ENCODE data around the gene IRAK2. TPM values are rescaled to one million over a fixed set of nuclear protein-coding genes. Genes with fewer than 3 reads are reported as not detected.
A peak's percentile ranks its signal among the peaks of the same experiment; 100 is the strongest.

Gene IRAK2
- total RNA-seq, 6 experiments from 2014 or later, result 4.2 to 16.0 (median 8.4) TPM

GRCh38 chr3:10137178-10137577, 27.5 kb upstream of the IRAK2 start:
- no peak for ATAC-seq

DNA sequence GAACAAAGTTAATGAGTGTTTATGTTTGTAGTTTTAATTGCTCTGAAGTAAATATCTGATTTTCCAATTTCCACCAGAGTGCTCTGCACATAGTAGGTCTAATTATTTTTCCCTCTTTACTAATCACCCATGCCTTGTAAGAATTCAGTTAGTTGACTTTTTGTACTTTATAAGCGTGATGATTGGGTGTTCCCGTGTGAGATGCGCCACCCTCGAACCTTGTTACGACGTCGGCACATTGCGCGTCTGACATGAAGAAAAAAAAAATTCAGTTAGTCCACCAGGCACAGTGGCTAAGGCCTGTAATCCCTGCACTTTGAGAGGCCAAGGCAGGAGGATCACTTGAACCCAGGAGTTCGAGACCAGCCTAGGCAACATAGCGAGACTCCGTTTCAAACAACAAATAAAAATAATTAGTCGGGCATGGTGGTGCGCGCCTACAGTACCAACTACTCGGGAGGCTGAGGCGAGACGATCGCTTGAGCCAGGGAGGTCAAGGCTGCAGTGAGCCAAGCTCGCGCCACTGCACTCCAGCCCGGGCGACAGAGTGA, 23.6 kb upstream of the IRAK2 start:
- DNase-seq, result peak in 1 of 3 donors; percentile 27
- peaks cover 0 to 5% (median 0%) of the 10 kb centered on the region in 4 donors for H3K36me3 ChIP-seq

More at GRCh38 chr3:10137178-10137577, 27.5 kb upstream of the IRAK2 start:
- Histone ChIP-seq H3K4me1 (no peaks in the 10 kb centered on the region), H3K27ac (no peak overlapping the region), H3K4me3 (no peak overlapping the region), H3K36me3 (no peaks in the 10 kb centered on the region), H3K27me3 (no peaks in the 10 kb centered on the region), H3K9me3 (no peaks in the 10 kb centered on the region)
- TF ChIP-seq POLR2A (IDR thresholded peaks at IDR 0.05), result no peak
- TF ChIP-seq CTCF (IDR thresholded peaks at IDR 0.05), result no peak
- no peak for DNase-seq
- intact Hi-C loops (cut with DNase I), result no loop called here
- 65% methylated on average over 4 of the region's 4 CpGs for WGBS (ENCODE audit: insufficient coverage, low coverage, low lambda C conversion rate, missing lambda C conversion rate)

DNA sequence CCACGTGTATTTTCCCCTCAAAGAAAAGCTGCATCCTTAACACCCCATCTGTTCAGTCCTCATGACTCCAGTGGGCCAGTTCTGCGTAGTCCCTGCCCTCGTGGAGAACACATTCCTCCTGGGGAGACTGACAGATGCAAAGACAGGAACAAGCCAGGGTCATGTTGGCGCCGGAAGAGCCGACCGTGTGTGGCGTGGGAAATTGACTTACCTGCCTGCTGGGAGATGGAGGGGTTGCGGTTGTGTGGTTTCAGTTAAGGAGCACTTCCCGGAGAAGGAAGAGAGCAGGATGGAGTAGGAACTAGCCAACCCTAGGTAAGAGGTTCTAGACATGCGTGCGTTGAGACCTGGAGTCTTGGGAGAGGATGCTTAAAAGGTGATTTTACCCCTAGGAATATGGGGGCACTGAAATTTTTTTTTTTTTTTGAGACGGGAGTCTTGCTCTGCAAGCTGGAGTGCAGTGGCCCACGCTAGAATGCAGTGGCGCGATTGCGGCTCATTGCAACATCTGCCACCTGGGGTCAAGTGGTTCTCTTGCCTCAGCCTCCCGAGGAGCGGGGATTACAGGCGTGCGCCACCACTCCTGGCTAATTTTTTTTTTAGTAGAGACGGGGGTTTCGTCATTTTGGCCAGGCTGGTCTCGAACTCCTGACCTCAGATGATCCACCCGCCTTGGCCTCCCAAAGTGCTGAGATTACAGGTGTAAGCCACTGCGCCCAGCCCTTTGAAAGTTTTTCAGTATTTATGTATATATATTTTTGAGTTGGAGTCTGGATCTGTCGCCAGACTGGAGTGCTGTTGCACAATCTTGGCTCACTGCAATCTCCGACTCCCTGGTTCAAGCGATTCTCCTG, 21.8 kb upstream of the IRAK2 start:
- no peaks in the 10 kb centered on the region for H3K9me3 ChIP-seq
- ATAC-seq (no peak), DNase-seq (peak in 1 of 3 donors; percentile 34)
- H3K27ac ChIP-seq, result peak overlapping the region in 1 of 3 donors; percentile 85
- 45% methylated on average over 28 of the region's 29 CpGs for WGBS (ENCODE audit: insufficient coverage, low coverage, low lambda C conversion rate, missing lambda C conversion rate)
- H3K27me3 ChIP-seq, result no peaks in the 10 kb centered on the region
- H3K4me3 ChIP-seq, result peak overlapping the region; percentile 60 to 95 (median 77)
- peaks cover 0 to 11% (median 0%) of the 10 kb centered on the region in 4 donors for H3K36me3 ChIP-seq
- intact Hi-C loops (cut with DNase I), result no loop called here
- TF ChIP-seq POLR2A (IDR thresholded peaks at IDR 0.05) (no peak), CTCF (IDR thresholded peaks at IDR 0.05) (no peak)
- H3K4me1 ChIP-seq, result peaks cover 0 to 28% (median 9%) of the 10 kb centered on the region in 4 donors

More for the DNA sequence above, 23.6 kb upstream of the IRAK2 start:
- ATAC-seq, result no peak
- TF ChIP-seq CTCF (IDR thresholded peaks at IDR 0.05), result no peak
- no peak for TF ChIP-seq POLR2A (IDR thresholded peaks at IDR 0.05)
- Histone ChIP-seq H3K9me3 (no peaks in the 10 kb centered on the region), H3K4me1 (peaks cover 0 to 28% (median 9%) of the 10 kb centered on the region in 4 donors), H3K27me3 (no peaks in the 10 kb centered on the region), H3K4me3 (peak overlapping the region in 2 of 3 donors; percentile 60 to 95), H3K27ac (peak overlapping the region in 2 of 3 donors; percentile 48 to 85)
- 81% methylated on average over 23 of the region's 23 CpGs for WGBS (ENCODE audit: insufficient coverage, low coverage, low lambda C conversion rate, missing lambda C conversion rate)
- intact Hi-C loops (cut with DNase I), result no loop called here

- no peaks in the 10 kb centered on the region for H3K27me3 ChIP-seq
- ATAC-seq, result no peak
- no peak overlapping the region for H3K27ac ChIP-seq
- 72% methylated on average over 4 of the region's 4 CpGs for WGBS (ENCODE audit: insufficient coverage, low coverage, low lambda C conversion rate, missing lambda C conversion rate)
- intact Hi-C loops (cut with DNase I), result no loop called here
- TF ChIP-seq CTCF (IDR thresholded peaks at IDR 0.05), result no peak
- no peak for TF ChIP-seq POLR2A (IDR thresholded peaks at IDR 0.05)
- peaks cover 0 to 34% (median 11%) of the 10 kb centered on the region in 4 donors for H3K36me3 ChIP-seq
- H3K4me3 ChIP-seq, result no peak overlapping the region
- peaks cover 0 to 28% (median 9%) of the 10 kb centered on the region in 4 donors for H3K4me1 ChIP-seq
- no peak for DNase-seq
- H3K9me3 ChIP-seq, result no peaks in the 10 kb centered on the region
Observed at GRCh38 chr3:10145685-10146084, 19.0 kb upstream of the IRAK2 start.

Data from right lobe of liver (tissue), 6 donors.